ELF-1 (cell line): Measurements from ENCODE around the gene PPIAL4G.
"Not testable (repeated sequence)": the region's sequence is repeated elsewhere in the genome, so short reads cannot be mapped to it uniquely, and the experiment has no call there.

Source experiments
- DNase-seq: peaks from one replicate; pipeline ENCODE4 v3.0.0-alpha.2; 2016; ENCODE audit warnings: low read depth, low spot score

The PPIAL4G gene

DNA sequence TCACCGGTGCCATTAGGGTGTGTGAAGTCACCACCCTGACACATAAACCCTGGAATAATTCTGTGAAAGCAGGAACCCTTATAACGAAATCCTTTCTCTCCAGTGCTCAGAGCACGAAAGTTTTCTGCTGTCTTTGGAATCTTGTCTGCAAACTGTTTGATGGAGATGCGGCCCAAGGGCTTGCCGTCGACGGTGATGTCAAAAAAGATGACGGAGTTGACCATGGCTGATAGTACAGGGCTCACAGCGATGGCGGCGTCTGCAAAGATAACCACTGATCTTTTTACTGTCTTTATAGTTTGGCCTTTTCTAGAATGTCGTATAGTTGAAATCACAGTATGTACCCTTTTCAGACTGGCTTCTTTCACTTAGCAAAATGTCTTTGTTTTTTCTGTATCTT is at the start of gene PPIAL4G:
Gene PPIAL4G, minus strand, starts transcription at position 274 of the 400 bp plus-strand sequence. Its CDS starts 50 bp downstream, at position 224.
- DNase-seq, result not testable (repeated sequence)

DNA sequence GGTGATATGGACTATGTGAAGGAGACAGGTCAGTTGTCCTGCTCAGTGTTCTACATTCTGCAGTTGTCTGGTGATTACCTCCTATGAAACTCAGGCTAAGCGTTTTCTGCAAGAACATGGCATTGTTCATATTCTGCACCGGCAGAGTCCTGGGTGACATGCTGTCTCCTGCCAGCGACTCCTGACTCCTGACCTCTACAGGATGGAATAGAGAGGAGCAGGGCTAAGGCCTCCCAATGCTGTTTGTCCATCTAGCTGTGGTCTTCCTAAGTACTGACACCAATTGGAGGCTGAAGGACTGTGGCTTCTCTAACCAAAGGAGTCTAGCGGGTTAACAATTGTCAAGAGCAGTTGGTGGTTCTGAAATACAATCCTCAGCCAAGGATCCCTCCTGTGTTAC is 49.1 kb upstream of the PPIAL4G start:
- DNase-seq, result peak; percentile 3

DNA sequence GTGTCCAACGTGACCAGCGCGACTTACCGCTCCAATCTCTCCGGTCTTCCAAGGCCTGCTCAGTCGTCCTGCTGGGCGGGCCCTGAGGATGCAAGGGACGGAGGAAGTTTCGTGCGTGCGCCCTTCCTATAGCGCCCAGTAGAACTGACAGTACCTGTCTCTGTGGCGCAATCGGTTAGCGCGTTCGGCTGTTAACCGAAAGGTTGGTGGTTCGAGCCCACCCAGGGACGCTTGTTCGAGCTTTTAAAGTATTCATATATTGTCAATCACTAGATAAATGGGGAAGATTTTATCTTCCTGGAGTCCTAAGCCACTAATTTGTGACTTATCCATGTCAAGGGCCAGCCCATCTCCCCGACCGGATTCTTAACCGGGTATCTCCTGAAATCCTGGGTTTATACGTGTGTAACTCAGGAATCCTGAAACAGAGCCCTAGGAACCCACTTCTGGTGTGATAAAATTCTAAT is 46.0 kb upstream of the PPIAL4G start:
- peak; percentile 81 for DNase-seq

DNA sequence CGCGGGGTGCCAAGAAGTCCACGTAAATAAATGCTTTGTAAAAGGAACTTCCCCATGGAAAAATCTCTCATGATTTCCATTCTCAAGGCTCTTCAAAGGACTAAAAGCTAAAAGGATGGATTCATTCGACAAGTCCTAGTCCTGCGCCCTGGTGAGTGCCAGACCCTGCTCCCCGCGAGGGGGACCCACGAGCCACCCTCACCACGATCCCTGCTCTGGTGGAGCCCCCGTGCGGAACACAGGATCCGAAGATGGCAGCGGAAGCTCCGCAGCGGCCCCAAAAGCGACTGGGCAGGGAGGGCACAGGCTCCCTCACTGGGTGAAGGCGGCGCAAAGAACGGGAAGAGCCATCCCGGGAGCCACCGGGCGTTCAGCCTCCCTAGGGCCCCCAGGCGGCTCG is 45.5 kb upstream of the PPIAL4G start:
- DNase-seq, result not testable (repeated sequence)

DNA sequence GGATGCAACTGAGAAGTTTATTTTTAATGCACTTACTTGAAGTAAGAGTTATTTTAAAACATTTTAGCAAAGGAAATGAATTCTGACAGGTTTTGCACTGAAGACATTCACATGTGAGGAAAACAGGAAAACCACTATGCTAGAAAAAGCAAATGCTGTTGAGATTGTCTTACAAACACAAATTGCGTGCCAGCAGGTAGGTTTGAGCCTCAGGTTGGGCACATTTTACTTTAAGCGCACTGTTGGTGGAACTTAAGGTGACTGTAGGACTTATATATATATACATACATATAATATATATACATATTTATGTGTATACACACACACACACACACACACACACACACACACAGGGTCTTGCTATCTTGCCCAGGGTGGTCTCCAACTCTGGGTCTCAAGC is 43.5 kb upstream of the PPIAL4G start:
- not testable (repeated sequence) for DNase-seq

DNA sequence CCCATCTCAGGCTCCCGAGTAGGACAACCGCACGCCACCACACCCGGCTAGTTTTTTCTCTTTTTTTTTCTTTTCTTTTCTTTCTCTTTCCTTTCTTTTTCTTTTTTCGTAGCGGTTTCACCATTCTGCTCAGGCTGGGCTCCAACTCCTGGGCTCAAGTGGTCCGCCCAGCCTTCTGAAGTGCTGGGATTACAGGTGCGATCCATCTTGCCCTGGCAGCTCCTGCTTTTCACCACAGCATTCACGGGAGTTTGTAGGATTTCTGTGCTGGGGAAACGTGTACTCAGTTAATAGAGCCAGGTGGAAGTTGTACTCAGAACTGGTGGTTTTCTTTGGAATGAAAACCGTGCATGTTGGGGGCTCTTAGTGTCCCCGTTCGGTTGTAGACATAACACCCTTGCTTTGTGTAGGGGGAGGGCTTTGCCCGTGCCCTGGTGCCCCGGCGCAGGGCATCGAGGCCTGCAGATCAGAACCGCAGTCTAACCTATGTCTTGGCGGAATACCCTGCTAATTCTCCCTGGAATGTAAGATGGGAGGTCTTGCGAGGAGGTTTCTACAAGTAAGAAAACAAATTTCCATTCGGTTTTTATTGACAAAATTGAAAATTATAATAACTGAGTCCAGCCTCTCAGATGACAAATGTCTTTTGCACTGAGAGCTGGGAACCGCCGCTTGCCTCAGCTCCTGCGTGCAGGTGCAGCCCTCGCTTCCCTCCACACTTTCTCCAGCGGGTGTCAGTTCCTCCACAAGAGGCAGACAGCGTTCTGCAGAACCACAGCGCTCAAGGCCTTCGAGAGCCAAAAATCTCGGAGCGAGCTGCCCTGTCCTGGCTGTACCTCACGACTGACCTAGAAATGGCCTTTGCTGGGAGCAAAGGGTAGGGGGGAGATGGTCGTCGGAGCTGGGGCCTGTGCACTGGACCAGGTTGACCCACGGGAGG is 40.4 kb upstream of the PPIAL4G start:
- not testable (repeated sequence) for DNase-seq

DNA sequence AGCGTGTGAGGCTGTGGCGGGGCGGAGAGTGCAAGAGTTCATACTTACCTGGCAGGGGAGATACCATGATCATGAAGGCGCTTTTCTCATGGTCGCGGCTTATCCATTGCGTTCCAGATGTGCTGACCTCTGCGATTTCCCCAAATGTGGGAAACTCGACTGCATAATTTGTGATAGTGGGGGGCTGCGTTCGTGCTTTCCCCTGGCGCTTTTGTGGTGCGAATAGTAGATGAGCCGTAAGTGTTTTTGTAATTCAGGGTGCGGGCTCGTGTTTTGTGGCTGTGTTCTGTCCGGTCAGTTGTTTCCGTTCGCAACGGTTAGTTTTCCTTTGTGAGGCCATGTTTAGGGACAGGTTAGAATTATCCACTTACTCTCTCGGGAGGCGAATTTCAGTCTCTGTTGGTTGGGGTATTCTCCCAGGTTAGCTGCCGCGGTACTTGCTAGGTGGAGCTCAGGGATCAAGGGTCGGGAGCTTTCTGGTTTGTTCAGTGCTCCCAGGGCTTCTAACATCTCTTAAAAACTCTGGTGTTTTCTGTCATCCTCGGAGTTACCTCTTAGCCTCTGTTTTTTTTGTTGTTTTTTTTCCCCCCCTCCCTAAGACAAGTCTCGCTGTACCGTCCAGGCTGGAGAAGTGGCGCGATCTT is 39.6 kb upstream of the PPIAL4G start:
- peak; percentile 99 for DNase-seq

DNA sequence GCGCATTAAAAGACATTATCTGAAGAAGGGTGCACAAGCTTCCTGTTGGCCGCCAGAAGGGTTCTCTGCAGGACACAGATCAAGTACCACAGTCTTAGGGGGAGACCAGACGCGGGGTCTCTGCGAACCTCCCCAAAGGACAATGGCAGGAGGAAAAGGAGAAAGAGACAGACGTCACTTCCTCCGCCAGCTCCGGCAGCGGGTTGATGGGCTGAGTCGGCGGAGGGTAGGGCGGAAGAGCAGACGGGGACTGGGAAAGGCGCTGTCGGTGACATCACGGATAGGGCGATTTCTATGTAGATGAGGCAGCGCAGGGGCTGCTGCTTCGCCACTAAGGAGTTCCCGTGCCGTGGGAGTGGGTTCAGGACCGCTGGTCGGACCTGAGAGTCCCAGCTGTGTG is 39.0 kb upstream of the PPIAL4G start:
- DNase-seq, result peak; percentile 95

DNA sequence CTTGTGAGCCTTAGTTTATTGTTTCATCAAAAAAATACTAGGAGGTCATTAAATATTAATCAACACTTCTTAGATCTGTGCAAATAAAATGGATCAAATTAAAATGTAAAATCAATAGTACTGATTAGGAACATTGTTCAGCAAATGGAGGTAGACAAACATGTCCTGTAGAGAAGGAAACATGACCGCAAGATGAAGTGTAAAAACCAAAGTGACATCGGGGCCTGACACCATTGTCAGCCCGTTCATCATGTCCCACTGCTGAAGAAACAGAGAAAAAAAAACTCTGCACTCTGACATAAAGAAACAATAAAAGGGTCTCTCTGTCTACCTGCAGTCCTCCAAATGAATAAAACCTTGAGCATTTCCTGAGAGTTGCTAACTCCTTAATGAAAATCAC is 31.2 kb upstream of the PPIAL4G start:
- not testable (repeated sequence) for DNase-seq

DNA sequence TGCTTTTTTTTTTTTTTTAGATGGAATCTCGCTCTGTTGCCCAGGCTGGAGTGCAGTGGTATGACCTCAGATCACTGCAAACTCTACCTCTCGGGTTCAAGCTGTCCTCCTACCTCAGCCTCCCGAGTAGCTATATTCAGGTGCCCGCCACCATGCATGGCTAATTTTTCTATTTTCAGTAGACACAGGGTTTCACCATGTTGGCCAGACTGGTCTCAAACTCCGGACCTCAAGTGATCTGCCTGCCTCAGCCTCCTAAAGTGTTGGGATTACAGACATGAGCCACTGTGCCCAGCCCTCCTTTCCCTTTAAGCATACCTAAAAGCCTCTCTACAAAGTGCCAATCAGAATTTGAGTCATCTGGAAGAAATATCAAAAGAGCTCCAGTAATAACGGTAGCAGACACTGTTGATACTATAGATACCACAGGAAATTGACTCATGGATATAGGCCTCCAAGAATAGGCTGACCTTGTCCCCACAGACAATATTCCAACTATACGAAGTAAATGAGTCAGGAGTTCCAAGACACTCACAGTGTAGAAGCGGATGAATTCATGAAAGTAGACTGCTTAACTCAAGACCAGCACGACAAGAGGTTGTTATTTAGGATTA is 29.6 kb upstream of the PPIAL4G start:
- not testable (repeated sequence) for DNase-seq

DNA sequence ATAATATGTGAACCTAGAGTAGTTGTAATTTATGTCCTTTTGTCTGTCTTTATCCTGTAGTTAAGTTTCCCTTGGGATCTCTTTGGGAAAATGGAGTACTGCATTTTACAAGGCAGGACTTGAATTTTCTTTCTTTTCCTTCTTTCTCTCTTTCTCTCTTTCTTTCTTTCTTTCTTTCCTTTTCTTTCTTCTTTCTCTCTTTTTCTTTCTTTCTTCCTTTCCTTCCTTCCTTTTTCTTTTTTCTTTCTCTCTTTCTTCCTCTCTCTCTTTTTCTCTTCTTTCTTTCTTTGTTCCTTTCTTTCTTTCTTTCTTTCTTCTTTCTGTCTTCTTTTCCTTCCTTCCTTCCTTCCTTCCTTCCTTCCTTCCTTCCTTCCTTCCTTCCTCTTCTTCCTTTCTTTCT is 10.8 kb upstream of the PPIAL4G start:
- not testable (repeated sequence) for DNase-seq

DNA sequence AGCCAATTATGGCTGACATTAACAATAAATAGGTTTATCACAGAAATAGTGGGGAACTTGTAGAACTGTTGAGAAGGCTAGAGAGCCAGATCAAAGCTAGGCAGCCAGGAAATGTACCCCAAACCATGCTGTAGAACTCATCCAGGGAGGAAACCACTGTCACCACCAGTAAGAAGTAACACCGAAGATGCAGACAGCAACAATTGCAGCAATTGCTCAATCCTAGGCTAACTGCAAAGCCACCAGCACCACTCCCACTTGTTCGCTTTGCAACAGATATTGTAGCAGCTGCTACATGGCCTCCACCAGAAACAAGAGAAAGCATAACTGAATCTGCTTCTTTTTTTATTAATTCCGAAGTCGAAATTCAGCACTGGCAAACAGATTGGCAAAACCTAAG is 2.0 kb downstream of the PPIAL4G start:
- DNase-seq, result not testable (repeated sequence)

DNA sequence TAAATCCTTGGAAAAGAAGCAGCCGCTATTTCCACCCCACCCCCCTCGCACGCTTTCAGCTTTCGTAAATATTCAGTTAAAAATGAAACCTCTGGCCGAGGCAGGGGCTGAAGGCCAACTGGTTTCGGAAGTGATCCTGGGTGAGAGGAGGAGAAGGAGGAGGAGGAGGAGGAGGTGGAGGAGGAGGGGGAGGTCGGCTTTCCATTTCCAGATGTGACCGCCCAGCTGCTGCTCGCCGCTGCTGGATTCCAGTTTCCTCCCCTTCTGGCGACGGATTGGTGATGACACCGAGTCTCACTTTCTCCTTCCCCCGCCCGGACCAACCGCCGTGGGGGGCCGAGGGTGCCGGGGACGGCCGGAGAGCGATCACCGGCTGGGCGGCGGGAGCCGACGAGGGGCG is 23.4 kb downstream of the PPIAL4G start:
- DNase-seq, result not testable (repeated sequence)

DNA sequence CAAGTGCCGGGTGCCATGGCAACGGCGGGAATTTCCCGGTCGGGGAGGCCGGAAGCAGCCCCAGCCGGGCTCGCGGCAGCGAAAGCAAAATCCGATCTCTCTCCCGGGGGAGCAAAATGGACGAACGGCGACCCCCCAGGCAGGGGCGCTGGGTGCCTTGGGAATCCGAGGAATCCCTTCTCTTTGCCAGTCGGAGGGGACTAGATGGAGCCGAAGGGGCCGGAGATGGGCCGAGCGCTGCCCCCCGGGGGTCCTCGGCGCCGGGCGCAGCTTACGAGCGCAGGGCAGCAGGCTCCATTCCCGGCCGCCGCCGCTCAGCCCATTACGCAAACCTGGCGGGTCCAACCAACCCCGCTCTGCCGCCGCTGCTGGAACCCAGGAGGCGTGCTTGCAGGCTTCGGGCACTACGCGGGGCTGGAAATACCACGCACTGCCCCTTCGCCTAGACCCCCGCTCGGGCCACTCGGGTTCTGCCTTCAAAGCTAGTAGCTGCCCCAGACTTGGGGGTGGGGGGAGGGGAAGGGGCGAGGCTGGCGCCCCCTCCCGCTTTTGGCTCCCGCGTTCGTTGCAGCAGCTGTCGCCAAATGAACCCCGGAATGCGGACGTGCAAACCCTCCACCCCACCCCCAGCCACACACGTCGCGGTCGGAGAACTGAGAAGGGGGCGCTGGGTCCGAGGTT is 24.1 kb downstream of the PPIAL4G start:
- peak; percentile 49 for DNase-seq

DNA sequence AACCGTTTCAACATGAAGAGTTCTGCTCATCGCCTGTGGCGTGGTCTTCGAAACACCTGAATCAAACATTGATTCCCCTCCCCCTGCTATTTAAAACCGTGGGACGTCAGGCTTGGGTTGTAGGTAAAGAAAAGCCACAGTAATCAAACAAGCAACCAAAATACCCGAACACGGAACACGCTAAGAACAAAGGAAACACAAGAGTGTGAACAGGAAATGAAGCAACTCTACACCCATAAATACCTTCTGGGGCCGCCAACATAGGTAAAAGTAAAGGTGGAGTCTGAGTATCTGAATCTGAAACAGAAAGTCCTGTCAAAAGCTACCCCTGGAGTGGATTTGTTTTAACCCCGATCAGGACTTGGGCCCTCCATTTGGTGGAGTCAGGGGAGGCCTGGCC is 24.7 kb downstream of the PPIAL4G start:
- DNase-seq, result not testable (repeated sequence)

DNA sequence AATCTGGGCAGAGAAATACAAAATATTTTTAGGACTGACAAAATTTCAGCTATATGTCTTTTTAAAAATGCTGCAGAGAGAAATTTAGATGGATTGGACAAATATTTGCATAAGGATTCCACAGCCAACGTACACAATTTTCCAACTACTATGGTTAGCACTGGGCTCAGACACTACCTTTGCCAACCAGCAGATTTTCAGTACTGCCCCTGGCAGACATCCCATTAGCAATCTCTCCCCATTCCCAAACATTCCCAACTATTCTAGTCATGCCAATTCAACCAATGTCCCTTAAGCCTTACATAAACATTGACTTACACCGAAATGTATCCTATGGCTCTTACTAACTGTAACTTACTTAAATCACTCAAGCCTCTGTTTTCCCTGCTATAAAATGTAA is 30.3 kb downstream of the PPIAL4G start:
- DNase-seq, result not testable (repeated sequence)

DNA sequence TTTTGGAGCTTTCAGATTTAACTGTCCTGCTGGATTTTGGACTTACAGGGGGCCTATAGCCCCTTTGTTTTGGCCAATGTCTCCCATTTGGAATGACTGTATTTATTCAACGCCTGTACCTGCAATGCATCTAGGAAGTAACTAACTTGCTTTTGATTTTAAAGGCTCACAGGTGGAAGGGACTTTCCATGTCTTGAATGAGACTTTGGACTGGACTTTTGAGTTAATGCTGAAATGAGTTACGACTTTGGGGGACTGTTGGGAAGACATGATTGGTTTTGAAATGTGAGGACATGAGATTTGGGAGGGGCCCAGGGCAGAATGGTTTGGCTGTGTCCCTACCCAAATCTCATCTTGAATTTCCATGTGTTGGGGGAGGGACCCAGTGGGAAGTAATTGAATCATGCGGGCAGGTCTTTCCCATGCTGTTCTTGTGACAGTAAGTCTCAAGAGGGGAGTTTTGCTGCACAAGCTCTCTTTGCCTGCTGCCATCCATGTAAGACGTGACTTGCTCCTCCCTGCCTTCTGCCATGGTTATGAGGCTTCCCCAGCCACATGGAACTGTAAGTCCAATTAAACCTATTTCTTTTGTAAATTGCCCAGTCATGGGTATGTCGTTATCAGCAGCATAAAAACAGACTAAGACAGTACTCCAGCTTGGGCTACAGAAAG is 43.3 kb downstream of the PPIAL4G start:
- peak; percentile 4 for DNase-seq

DNA sequence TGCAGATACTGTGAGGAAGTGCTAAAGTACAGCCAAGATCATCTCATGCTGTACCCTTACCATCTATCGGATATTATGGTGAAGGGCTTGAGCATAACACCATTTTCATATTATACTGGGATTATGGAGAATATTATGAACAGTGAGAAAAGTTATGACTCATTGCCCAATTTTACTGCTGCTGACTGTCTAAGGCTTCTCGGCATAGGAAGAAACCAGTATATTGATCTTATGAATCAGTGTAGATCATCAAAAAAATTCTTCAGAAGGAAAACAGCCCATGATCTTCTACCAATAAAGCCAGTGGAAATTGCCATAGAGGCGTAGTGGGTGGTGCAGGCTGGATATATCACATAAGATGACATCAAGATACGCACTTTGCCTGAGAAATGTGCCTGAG is 47.7 kb downstream of the PPIAL4G start:
- DNase-seq, result no peak

DNA sequence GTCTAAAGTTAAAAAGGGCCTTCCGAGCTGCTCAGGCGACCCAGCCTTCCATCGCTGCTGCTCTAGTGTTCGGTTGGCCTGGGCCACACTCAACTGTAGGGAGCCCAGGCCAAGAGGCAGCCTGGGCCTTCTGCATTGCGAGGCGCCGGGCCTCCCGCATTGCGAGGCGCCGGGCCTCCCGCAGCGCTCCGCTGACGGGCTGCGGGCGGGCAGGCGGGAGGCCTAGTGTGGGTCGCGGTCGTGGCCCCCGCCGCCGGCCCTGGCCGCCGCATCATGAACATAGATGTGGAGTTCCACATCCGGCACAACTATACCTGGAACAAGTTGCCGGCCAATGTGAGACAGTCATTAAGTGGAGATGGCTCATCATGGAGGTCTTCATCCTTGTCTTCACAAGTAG is 48.3 kb downstream of the PPIAL4G start:
- DNase-seq, result no peak

DNA sequence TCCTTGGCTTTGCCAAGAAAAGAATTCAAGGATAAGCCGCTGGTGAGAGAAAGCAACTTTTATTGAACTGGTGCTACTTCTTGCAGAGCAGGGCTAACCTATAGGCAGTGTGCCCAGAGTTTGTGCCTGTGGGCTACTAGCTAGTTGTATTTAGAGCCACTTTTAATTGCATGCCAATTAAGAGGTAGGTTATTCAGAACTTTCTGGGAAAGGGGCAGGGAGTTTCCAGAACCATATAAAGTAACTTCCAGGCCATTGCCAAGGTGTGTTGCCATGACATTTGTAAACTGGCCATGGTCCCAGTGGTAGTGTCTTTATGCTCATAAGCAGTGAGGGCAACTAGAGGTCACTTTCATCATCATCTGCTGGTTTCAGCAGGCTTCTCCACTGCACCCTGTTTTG is 50.2 kb downstream of the PPIAL4G start:
- not testable (repeated sequence) for DNase-seq
